Breast epithelium (tissue), 3 donors: ENCODE results near the gene ERCC3.

Experiments
- CTCF ChIP-seq, 3 donors: fragments of 450-650 bp; IDR thresholded peaks; one replicate each; pipeline ENCODE4 v1.5.1; 2016 to 2017; ENCODE audit warnings: antibody characterized with exemption in 3 of 3, mild to moderate bottlenecking in 3 of 3, moderate library complexity in 3 of 3
- POLR2AphosphoS5 ChIP-seq, 3 donors: sonication (generic); formaldehyde crosslinking; IDR thresholded peaks; one replicate each; pipeline ENCODE4 v1.6.1; 2017; ENCODE audit warnings: antibody characterized with exemption in 3 of 3

DNA sequence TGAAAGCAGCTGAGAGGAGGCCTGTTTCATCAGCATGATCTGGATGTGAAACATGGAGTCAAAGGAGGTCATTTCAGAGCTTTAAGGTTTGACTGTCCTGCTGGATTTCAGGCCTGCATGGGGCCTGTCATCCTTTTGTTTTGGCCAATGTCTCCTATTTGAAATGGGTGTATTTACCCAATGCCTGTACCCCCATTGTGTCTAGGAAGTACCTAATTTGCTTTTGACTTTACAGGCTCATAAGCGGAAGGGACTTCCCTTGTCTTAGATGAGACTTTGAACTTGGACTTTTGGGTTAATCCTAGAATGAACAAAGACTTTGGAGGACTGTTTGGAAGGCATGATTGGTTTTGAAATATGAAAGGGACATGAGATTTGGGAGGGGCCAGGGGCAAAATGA is 54.5 kb downstream of the ERCC3 start:
- TF ChIP-seq POLR2AphosphoS5 (IDR thresholded peaks at IDR 0.05) (no peak), CTCF (IDR thresholded peaks at IDR 0.05) (no peak)
